Measurements from ENCODE around the gene CDKN1C. TPM values are rescaled to one million over a fixed set of nuclear protein-coding genes. Genes with fewer than 3 reads are reported as not detected.

Gene CDKN1C
- total RNA-seq, 1 donor from 2014 or later, result 268 TPM

DNA sequence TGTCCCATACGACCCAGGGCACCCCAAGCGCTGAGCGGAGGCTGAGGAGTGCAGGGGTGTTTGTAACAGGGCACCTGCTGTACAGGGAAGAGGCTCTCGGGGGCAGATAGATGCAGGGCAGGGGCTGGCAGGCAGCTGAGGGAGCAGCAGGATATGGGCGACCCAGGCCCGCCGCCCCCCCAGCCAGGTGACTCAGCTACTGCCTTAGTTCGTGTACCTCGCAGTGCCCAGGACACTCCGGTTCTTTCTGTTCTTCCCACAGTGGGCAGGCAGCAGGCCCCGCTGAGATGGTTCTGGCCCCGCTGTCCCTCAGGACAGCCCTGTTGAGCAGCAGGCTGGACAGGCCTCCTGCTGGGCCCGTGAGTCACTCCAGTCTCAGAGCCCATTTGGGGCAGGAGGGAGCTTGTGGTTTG, 27.4 kb upstream of the CDKN1C start:
- H3K4me3 Mint-ChIP-seq (ENCODE audit: low read depth), result no peak overlapping the region
- TF ChIP-seq, protein P1, sequence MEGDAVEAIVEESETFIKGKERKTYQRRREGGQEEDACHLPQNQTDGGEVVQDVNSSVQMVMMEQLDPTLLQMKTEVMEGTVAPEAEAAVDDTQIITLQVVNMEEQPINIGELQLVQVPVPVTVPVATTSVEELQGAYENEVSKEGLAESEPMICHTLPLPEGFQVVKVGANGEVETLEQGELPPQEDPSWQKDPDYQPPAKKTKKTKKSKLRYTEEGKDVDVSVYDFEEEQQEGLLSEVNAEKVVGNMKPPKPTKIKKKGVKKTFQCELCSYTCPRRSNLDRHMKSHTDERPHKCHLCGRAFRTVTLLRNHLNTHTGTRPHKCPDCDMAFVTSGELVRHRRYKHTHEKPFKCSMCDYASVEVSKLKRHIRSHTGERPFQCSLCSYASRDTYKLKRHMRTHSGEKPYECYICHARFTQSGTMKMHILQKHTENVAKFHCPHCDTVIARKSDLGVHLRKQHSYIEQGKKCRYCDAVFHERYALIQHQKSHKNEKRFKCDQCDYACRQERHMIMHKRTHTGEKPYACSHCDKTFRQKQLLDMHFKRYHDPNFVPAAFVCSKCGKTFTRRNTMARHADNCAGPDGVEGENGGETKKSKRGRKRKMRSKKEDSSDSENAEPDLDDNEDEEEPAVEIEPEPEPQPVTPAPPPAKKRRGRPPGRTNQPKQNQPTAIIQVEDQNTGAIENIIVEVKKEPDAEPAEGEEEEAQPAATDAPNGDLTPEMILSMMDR (IDR thresholded peaks at IDR 0.05; ENCODE audit: unreplicated experiment), result no peak
- no peak for DNase-seq (ENCODE audit: low spot score, unreplicated experiment)
- H3K4me1 Mint-ChIP-seq (ENCODE audit: low read depth), result no peaks in the 10 kb centered on the region
- H3K27ac Mint-ChIP-seq, result no peak overlapping the region
- H3K9me3 Mint-ChIP-seq (ENCODE audit: low read depth), result no peaks in the 10 kb centered on the region
- H3K36me3 Mint-ChIP-seq (ENCODE audit: insufficient read depth), result no peaks in the 10 kb centered on the region
- peaks cover 19% of the 10 kb centered on the region for H3K27me3 Mint-ChIP-seq

DNA sequence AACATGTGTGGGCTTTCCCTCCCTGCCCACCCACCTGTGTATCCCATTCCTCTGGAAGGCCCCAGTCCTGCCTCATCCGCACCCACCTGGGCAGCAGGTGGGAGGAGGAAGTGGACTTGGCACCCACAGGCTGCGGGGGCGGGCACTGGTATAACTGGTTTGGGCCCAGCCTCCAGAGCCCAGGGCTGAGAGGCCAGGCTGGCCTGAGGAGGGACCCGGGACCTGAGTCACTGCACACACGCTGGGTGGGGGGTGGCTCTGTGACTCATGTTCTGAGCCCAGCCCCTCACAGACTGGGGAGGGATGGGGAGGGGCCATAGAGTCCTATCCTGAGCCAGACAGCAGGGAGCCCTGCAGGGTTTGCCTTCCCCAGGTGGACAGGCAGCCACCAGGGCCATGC, 26.9 kb upstream of the CDKN1C start:
- no peak for DNase-seq (ENCODE audit: low spot score, unreplicated experiment)
- Mint-ChIP-seq H3K36me3 (ENCODE audit: insufficient read depth) (no peaks in the 10 kb centered on the region), H3K4me1 (ENCODE audit: low read depth) (no peaks in the 10 kb centered on the region), H3K4me3 (ENCODE audit: low read depth) (no peak overlapping the region), H3K27ac (no peak overlapping the region), H3K9me3 (ENCODE audit: low read depth) (no peaks in the 10 kb centered on the region), H3K27me3 (peaks cover 19% of the 10 kb centered on the region)
- TF ChIP-seq, protein P1 (IDR thresholded peaks at IDR 0.05; ENCODE audit: unreplicated experiment), result no peak

DNA sequence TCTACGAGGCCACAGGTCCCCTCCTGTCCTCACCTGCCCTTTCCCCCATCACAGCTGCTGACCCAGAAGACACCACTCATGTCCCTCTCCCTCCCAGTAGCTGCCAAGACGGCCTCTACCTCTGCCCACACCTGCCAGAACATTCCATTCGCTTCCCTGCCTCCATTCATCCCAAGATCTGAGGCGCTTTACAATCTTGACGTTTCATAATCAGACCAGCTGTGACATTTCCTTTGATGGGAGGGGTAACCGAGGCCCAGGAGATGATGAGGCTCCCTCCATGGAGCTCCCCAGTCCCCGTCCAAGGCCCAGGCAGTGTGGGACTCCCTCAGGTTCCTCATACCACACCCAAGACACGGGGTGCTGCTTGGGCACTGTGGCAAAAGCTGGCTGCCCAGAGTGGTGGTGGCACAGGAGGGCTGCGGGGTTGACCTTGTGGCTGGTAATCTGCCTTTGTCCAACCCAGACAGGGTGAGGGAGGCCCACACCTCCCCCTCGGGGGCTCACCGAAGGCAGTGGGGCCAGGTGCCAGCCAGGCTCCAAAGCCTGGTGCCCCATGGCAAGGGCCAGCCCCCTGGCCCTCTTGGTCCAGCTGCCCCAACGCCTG, 26.3 kb upstream of the CDKN1C start:
- H3K27ac Mint-ChIP-seq, result peak overlapping the region; percentile 76
- no peak for DNase-seq (ENCODE audit: low spot score, unreplicated experiment)
- no peak overlapping the region for H3K4me3 Mint-ChIP-seq (ENCODE audit: low read depth)
- no peaks in the 10 kb centered on the region for H3K9me3 Mint-ChIP-seq (ENCODE audit: low read depth)
- no peaks in the 10 kb centered on the region for H3K36me3 Mint-ChIP-seq (ENCODE audit: insufficient read depth)
- H3K4me1 Mint-ChIP-seq (ENCODE audit: low read depth), result no peaks in the 10 kb centered on the region
- H3K27me3 Mint-ChIP-seq, result peaks cover 22% of the 10 kb centered on the region
- TF ChIP-seq, protein P1 (IDR thresholded peaks at IDR 0.05; ENCODE audit: unreplicated experiment), result no peak

DNA sequence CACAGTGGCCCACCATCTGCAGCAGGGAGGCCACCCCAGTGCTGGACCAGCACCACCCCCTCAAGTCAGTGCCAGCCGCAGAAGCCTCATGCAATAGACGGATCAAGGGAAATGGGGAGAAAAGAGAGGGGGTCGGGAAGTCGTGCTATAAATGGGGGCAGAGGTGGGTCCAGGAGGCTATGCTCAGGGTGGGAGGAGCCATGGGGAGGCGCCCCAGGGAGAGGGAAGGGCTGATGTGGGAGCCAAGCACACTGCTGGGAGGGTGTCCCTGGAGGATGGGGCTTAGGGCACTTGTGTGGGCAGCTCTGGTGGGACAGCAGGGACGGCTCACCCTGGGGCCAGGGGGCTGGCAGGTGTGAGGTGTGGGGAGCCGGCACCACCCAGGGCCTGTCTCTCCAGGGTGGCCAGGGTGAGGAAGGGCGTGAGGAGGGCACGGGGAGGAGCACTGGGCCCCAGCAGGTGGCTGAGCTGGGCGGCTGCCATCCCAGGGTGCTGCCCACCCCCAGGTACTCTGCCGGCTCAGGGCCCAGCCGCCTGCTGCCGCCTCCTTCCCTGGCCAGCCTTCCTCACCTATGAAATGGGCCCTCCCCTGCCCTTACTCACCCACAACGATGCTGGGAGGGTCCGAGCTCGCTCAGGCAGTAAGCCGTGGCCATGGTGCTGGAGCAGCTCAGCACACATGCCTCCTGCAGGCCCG, 25.7 kb upstream of the CDKN1C start:
- peaks cover 22% of the 10 kb centered on the region for H3K27me3 Mint-ChIP-seq
- TF ChIP-seq, protein P1 (IDR thresholded peaks at IDR 0.05; ENCODE audit: unreplicated experiment), result no peak
- H3K27ac Mint-ChIP-seq, result no peak overlapping the region
- H3K4me3 Mint-ChIP-seq (ENCODE audit: low read depth), result no peak overlapping the region
- no peaks in the 10 kb centered on the region for H3K9me3 Mint-ChIP-seq (ENCODE audit: low read depth)
- no peak for DNase-seq (ENCODE audit: low spot score, unreplicated experiment)
- no peaks in the 10 kb centered on the region for H3K36me3 Mint-ChIP-seq (ENCODE audit: insufficient read depth)
- H3K4me1 Mint-ChIP-seq (ENCODE audit: low read depth), result no peaks in the 10 kb centered on the region

DNA sequence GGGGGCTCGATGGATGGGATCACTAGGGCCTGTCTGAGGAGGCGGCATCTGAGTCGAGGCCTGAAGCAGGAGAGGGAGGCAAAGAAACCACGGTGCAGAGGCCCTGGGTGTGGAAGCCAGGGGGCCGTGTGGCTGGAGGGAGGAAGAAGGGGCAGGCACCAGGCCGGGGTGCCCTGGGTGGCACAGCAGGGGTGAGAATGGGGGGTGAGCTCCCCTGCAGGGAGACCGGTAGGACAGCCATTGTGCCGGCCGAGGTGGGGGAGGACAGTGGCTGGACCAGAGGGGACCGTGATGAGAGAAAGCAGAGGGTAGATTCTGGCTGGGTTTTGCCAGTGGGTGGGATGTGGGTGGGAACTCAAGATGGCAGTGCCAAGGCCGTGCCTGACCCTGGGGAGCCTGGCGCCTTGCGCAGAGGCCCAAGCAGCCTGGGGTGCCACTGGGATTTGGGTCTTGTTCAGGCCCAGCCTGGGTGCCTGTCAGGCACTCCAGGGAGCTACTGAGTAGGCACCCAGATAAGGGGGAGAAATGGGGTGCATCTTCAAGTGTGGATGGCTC, 24.9 kb upstream of the CDKN1C start:
- H3K27ac Mint-ChIP-seq, result no peak overlapping the region
- H3K4me1 Mint-ChIP-seq (ENCODE audit: low read depth), result no peaks in the 10 kb centered on the region
- no peaks in the 10 kb centered on the region for H3K36me3 Mint-ChIP-seq (ENCODE audit: insufficient read depth)
- no peak for DNase-seq (ENCODE audit: low spot score, unreplicated experiment)
- peaks cover 28% of the 10 kb centered on the region for H3K27me3 Mint-ChIP-seq
- H3K4me3 Mint-ChIP-seq (ENCODE audit: low read depth), result no peak overlapping the region
- TF ChIP-seq, protein P1 (IDR thresholded peaks at IDR 0.05; ENCODE audit: unreplicated experiment), result no peak
- peaks cover 5% of the 10 kb centered on the region for H3K9me3 Mint-ChIP-seq (ENCODE audit: low read depth)

All from progenitor cell of endocrine pancreas (in vitro differentiated cells).